ENCODE data around the gene ZNF772. TPM values are rescaled to one million over a fixed set of nuclear protein-coding genes. Genes with fewer than 3 reads are reported as not detected.
A peak's percentile ranks its signal among the peaks of the same experiment; 100 is the strongest.
"Not testable (repeated sequence)": the region's sequence is repeated elsewhere in the genome, so short reads cannot be mapped to it uniquely, and the experiment has no call there.

Gene ZNF772
- total and polyA plus RNA-seq, 2 experiments from 2014 or later, result 2.5 to 28.0 TPM

DNA sequence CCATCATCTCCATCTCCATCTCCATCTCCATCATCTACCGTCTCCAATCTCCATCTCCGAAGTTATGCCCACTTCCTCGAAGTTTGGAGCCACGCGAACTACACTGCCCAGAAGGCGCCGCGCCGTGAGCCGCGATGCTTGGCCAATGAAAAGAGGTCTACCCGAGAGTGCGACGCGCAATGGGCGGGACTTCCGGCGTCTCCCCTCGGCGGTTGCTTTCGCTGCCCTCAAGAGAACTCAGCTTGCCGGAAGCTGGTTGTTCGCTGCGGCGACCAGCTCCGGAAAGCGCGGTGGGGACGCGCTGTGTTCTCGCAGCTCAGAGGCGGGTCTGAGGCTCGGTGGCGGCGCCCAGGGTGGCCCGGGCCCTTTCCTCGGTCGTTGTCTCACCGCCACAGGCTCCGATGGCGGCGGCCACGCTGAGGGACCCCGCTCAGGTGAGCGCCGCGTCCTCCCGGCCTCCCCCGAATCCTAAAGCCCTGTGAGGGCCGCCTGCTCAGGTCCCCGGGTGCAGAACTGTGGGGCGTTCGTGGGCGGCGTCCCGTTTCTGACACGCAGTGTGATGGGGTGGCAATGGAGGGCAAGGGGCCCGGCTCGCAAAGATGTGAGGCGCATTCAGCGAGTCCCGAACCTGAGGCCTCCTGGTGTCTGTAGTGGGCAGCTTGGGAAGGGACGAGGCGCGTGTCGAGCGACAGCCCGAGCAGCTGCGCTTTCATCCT, 22.5 kb upstream of the ZNF772 start, which contains the start of gene ZNF773 (continued):
- TF ChIP-seq ZNF462 (CRISPR knock-in tag; IDR thresholded peaks at IDR 0.05) (peak; percentile 51; the same call in 1 of the 2 replicates), POLR2AphosphoS5 (IDR thresholded peaks at IDR 0.05; ENCODE audit: low read depth) (peak; percentile 91)

GRCh38 chr19:57499332-57499679, 21.9 kb upstream of the ZNF772 start:
- H3K9me3 Mint-ChIP-seq; H3K27me3 Mint-ChIP-seq (ENCODE audit: insufficient read depth, low read depth, poor library complexity); ATAC-seq; H3K36me3 ChIP-seq (ENCODE audit: insufficient read depth); H3K4me1 Mint-ChIP-seq; DNase-seq (ENCODE audit: low spot score); H3K4me3 ChIP-seq; H3F3A ChIP-seq (replicated peaks; ENCODE audit: low read depth); H4K20me1 ChIP-seq (replicated peaks; ENCODE audit: insufficient read depth); H3K27ac Mint-ChIP-seq; H3K9me2 ChIP-seq (ENCODE audit: insufficient read depth); H2AFZ ChIP-seq; H3K4me1 ChIP-seq (ENCODE audit: insufficient read depth); H3K27ac ChIP-seq (ENCODE audit: low read depth); H3K4me2 ChIP-seq; H3K27me3 ChIP-seq (ENCODE audit: insufficient read depth): not testable (repeated sequence)
- H3K79me2 ChIP-seq (replicated peaks; ENCODE audit: insufficient read depth), result peaks cover 28% of the 10 kb centered on the region
- Mint-ChIP-seq H3K4me3 (peak overlapping the region; percentile 82), H3K36me3 (ENCODE audit: low read depth) (peaks cover 36% of the 10 kb centered on the region)

- not testable (repeated sequence) for H3K36me3 ChIP-seq (ENCODE audit: insufficient read depth); H3K27me3 Mint-ChIP-seq (ENCODE audit: insufficient read depth, low read depth, poor library complexity); H3F3A ChIP-seq (replicated peaks; ENCODE audit: low read depth); H3K4me1 ChIP-seq (ENCODE audit: insufficient read depth); H2AFZ ChIP-seq; H4K20me1 ChIP-seq (replicated peaks; ENCODE audit: insufficient read depth); H3K9me2 ChIP-seq (ENCODE audit: insufficient read depth); DNase-seq (ENCODE audit: low spot score); ATAC-seq; H3K27me3 ChIP-seq (ENCODE audit: insufficient read depth); H3K79me2 ChIP-seq (replicated peaks; ENCODE audit: insufficient read depth); H3K4me1 Mint-ChIP-seq; H3K27ac ChIP-seq (ENCODE audit: low read depth)
- Histone ChIP-seq H3K4me2 (peak overlapping the region; percentile 80), H3K4me3 (peak overlapping the region; percentile 54; the same call in 1 of the 2 replicates)
- H3K27ac Mint-ChIP-seq, result peak overlapping the region; percentile 20; the same call in 1 of the 2 replicates
- peak overlapping the region; percentile 80 for H3K4me3 Mint-ChIP-seq
- H3K36me3 Mint-ChIP-seq (ENCODE audit: low read depth), result peaks cover 37% of the 10 kb centered on the region
- peaks cover 14% of the 10 kb centered on the region for H3K9me3 Mint-ChIP-seq
Measured at GRCh38 chr19:57488299-57488644, 10.9 kb upstream of the ZNF772 start.
